Fibroblast of skin of back (primary cell): ENCODE data around the gene BPIFA3. TPM values are rescaled to one million over a fixed set of nuclear protein-coding genes. Genes with fewer than 3 reads are reported as not detected.
"Not testable (repeated sequence)": the region's sequence is repeated elsewhere in the genome, so short reads cannot be mapped to it uniquely, and the experiment has no call there.

Experiments used
- DNase-seq: peaks from one replicate; pipeline ENCODE4 v3.0.0-alpha.2; 2013
- polyA plus RNA-seq, 2 experiments: library from polyadenylated mRNA; unstranded; fragments of 120-200 nt; gene quantifications; one replicate each; pipeline ENCODE4 v1.2.1, GENCODE V29; 2013; ENCODE audit not compliant: insufficient read length in 2 of 2

Gene BPIFA3
- polyA plus RNA-seq (2013, experiment 1 of 2; ENCODE audit: insufficient read length) = not detected
- polyA plus RNA-seq (2013, experiment 2 of 2; ENCODE audit: insufficient read length) = not detected

- no peak for DNase-seq
Measured at GRCh38 chr20:33217052-33217451, at the start of gene BPIFA3. Gene BPIFA3 (plus strand): TSS chr20:33217352. CDS start chr20:33217537, 185 bp downstream.

- DNase-seq = no peak
Measured at GRCh38 chr20:33167859-33168258, 49.3 kb upstream of the BPIFA3 start, which contains the start of gene BPIFA2. Gene BPIFA2 (plus strand): TSS chr20:33168159. CDS start chr20:33169146, 987 bp downstream.

GRCh38 chr20:33169176-33169794 is 47.9 kb upstream of the BPIFA3 start:
- DNase-seq = peak; percentile 5

- DNase-seq = no peak
Measured at GRCh38 chr20:33172781-33173180, 44.4 kb upstream of the BPIFA3 start.

- no peak for DNase-seq
Measured at GRCh38 chr20:33175123-33175522, 42.0 kb upstream of the BPIFA3 start.

GRCh38 chr20:33176101-33176500 is 41.1 kb upstream of the BPIFA3 start:
- DNase-seq = no peak

- DNase-seq = no peak
Measured at GRCh38 chr20:33177866-33178265, 39.3 kb upstream of the BPIFA3 start.

- DNase-seq = no peak
Measured at GRCh38 chr20:33178726-33179125, 38.4 kb upstream of the BPIFA3 start.

- no peak for DNase-seq
Measured at GRCh38 chr20:33180169-33180568, 37.0 kb upstream of the BPIFA3 start.

- no peak for DNase-seq
Measured at GRCh38 chr20:33181482-33182093, 35.6 kb upstream of the BPIFA3 start.

GRCh38 chr20:33183312-33183711 is 33.8 kb upstream of the BPIFA3 start:
- DNase-seq = no peak

GRCh38 chr20:33185031-33185590 is 32.0 kb upstream of the BPIFA3 start:
- not testable (repeated sequence) for DNase-seq

- no peak for DNase-seq
Measured at GRCh38 chr20:33187491-33187890, 29.7 kb upstream of the BPIFA3 start.

- DNase-seq = no peak
Measured at GRCh38 chr20:33188421-33188820, 28.7 kb upstream of the BPIFA3 start.

GRCh38 chr20:33191484-33191883 is 25.7 kb upstream of the BPIFA3 start:
- DNase-seq = no peak

- no peak for DNase-seq
Measured at GRCh38 chr20:33191955-33192354, 25.2 kb upstream of the BPIFA3 start.

GRCh38 chr20:33192912-33193501 is 24.1 kb upstream of the BPIFA3 start:
- DNase-seq = no peak

- DNase-seq = no peak
Measured at GRCh38 chr20:33199026-33199425, 18.1 kb upstream of the BPIFA3 start.

GRCh38 chr20:33202451-33202850 is 14.7 kb upstream of the BPIFA3 start:
- no peak for DNase-seq

- DNase-seq = no peak
Measured at GRCh38 chr20:33203444-33203843, 13.7 kb upstream of the BPIFA3 start.

- DNase-seq = peak; percentile 64
Measured at GRCh38 chr20:33209789-33210188, 7.4 kb upstream of the BPIFA3 start.

- DNase-seq = no peak
Measured at GRCh38 chr20:33210371-33210770, 6.8 kb upstream of the BPIFA3 start.

- peak; percentile 16 for DNase-seq
Measured at GRCh38 chr20:33211817-33212424, 5.2 kb upstream of the BPIFA3 start.
